ENCODE measurements around the gene AFF3.

Gene AFF3

GRCh38 chr2:100067784-100068183, 74.6 kb downstream of the AFF3 start:
- H3K27ac ChIP-seq (ENCODE audit: low read length): no peak overlapping the region
- no peaks in the 10 kb centered on the region for H3K36me3 ChIP-seq (ENCODE audit: control insufficient read depth in 2 of 2, insufficient read depth in 2 of 2, low read length in 2 of 2)
- no peak overlapping the region for H3K4me3 ChIP-seq (ENCODE audit: low read length in 2 of 2)
- H3K9ac ChIP-seq (ENCODE audit: low read length in 2 of 2): no peak overlapping the region
- H3K4me1 ChIP-seq (ENCODE audit: control insufficient read depth, insufficient read depth, low read length): no peaks in the 10 kb centered on the region
- H3K27me3 ChIP-seq (ENCODE audit: control insufficient read depth in 1 of 2, insufficient read depth in 2 of 2, low read length in 2 of 2): no peaks in the 10 kb centered on the region
- H3K9me3 ChIP-seq (ENCODE audit: control insufficient read depth in 2 of 2, low read length in 2 of 2): no peaks in the 10 kb centered on the region

- Histone ChIP-seq H3K9ac (ENCODE audit: low read length in 2 of 2) (no peak overlapping the region), H3K27me3 (ENCODE audit: control insufficient read depth in 1 of 2, insufficient read depth in 2 of 2, low read length in 2 of 2) (no peaks in the 10 kb centered on the region), H3K4me3 (ENCODE audit: low read length in 2 of 2) (no peak overlapping the region), H3K9me3 (ENCODE audit: control insufficient read depth in 2 of 2, low read length in 2 of 2) (no peaks in the 10 kb centered on the region), H3K27ac (ENCODE audit: low read length) (no peak overlapping the region), H3K4me1 (ENCODE audit: control insufficient read depth, insufficient read depth, low read length) (no peaks in the 10 kb centered on the region), H3K36me3 (ENCODE audit: control insufficient read depth in 2 of 2, insufficient read depth in 2 of 2, low read length in 2 of 2) (no peaks in the 10 kb centered on the region)
Observed at GRCh38 chr2:100066856-100067255, 75.5 kb downstream of the AFF3 start.

GRCh38 chr2:100066246-100066645, 76.1 kb downstream of the AFF3 start:
- Histone ChIP-seq H3K9ac (ENCODE audit: low read length in 2 of 2) (no peak overlapping the region), H3K36me3 (ENCODE audit: control insufficient read depth in 2 of 2, insufficient read depth in 2 of 2, low read length in 2 of 2) (no peaks in the 10 kb centered on the region), H3K27ac (ENCODE audit: low read length) (no peak overlapping the region), H3K27me3 (ENCODE audit: control insufficient read depth in 1 of 2, insufficient read depth in 2 of 2, low read length in 2 of 2) (no peaks in the 10 kb centered on the region), H3K4me1 (ENCODE audit: control insufficient read depth, insufficient read depth, low read length) (no peaks in the 10 kb centered on the region), H3K9me3 (ENCODE audit: control insufficient read depth in 2 of 2, low read length in 2 of 2) (no peaks in the 10 kb centered on the region), H3K4me3 (ENCODE audit: low read length in 2 of 2) (no peak overlapping the region)

- Histone ChIP-seq H3K36me3 (ENCODE audit: control insufficient read depth in 2 of 2, insufficient read depth in 2 of 2, low read length in 2 of 2) (no peaks in the 10 kb centered on the region), H3K9me3 (ENCODE audit: control insufficient read depth in 2 of 2, low read length in 2 of 2) (no peaks in the 10 kb centered on the region), H3K9ac (ENCODE audit: low read length in 2 of 2) (no peak overlapping the region), H3K4me1 (ENCODE audit: control insufficient read depth, insufficient read depth, low read length) (no peaks in the 10 kb centered on the region), H3K27me3 (ENCODE audit: control insufficient read depth in 1 of 2, insufficient read depth in 2 of 2, low read length in 2 of 2) (no peaks in the 10 kb centered on the region), H3K27ac (ENCODE audit: low read length) (no peak overlapping the region), H3K4me3 (ENCODE audit: low read length in 2 of 2) (no peak overlapping the region)
Observed at GRCh38 chr2:100064592-100065428, 77.6 kb downstream of the AFF3 start.

GRCh38 chr2:100064165-100064564, 78.2 kb downstream of the AFF3 start:
- no peaks in the 10 kb centered on the region for H3K27me3 ChIP-seq (ENCODE audit: control insufficient read depth in 1 of 2, insufficient read depth in 2 of 2, low read length in 2 of 2)
- no peak overlapping the region for H3K9ac ChIP-seq (ENCODE audit: low read length in 2 of 2)
- H3K9me3 ChIP-seq (ENCODE audit: control insufficient read depth in 2 of 2, low read length in 2 of 2): no peaks in the 10 kb centered on the region
- no peaks in the 10 kb centered on the region for H3K4me1 ChIP-seq (ENCODE audit: control insufficient read depth, insufficient read depth, low read length)
- no peak overlapping the region for H3K27ac ChIP-seq (ENCODE audit: low read length)
- H3K36me3 ChIP-seq (ENCODE audit: control insufficient read depth in 2 of 2, insufficient read depth in 2 of 2, low read length in 2 of 2): no peaks in the 10 kb centered on the region
- H3K4me3 ChIP-seq (ENCODE audit: low read length in 2 of 2): no peak overlapping the region

- Histone ChIP-seq H3K9ac (ENCODE audit: low read length in 2 of 2) (no peak overlapping the region), H3K36me3 (ENCODE audit: control insufficient read depth in 2 of 2, insufficient read depth in 2 of 2, low read length in 2 of 2) (no peaks in the 10 kb centered on the region), H3K9me3 (ENCODE audit: control insufficient read depth in 2 of 2, low read length in 2 of 2) (no peaks in the 10 kb centered on the region), H3K4me3 (ENCODE audit: low read length in 2 of 2) (no peak overlapping the region), H3K4me1 (ENCODE audit: control insufficient read depth, insufficient read depth, low read length) (no peaks in the 10 kb centered on the region), H3K27me3 (ENCODE audit: control insufficient read depth in 1 of 2, insufficient read depth in 2 of 2, low read length in 2 of 2) (no peaks in the 10 kb centered on the region), H3K27ac (ENCODE audit: low read length) (no peak overlapping the region)
Observed at GRCh38 chr2:100063459-100063953, 78.9 kb downstream of the AFF3 start.

GRCh38 chr2:100062336-100062735, 80.1 kb downstream of the AFF3 start:
- no peak overlapping the region for H3K4me3 ChIP-seq (ENCODE audit: low read length in 2 of 2)
- H3K9ac ChIP-seq (ENCODE audit: low read length in 2 of 2): no peak overlapping the region
- no peaks in the 10 kb centered on the region for H3K36me3 ChIP-seq (ENCODE audit: control insufficient read depth in 2 of 2, insufficient read depth in 2 of 2, low read length in 2 of 2)
- no peaks in the 10 kb centered on the region for H3K27me3 ChIP-seq (ENCODE audit: control insufficient read depth in 1 of 2, insufficient read depth in 2 of 2, low read length in 2 of 2)
- H3K9me3 ChIP-seq (ENCODE audit: control insufficient read depth in 2 of 2, low read length in 2 of 2): no peaks in the 10 kb centered on the region
- no peak overlapping the region for H3K27ac ChIP-seq (ENCODE audit: low read length)
- H3K4me1 ChIP-seq (ENCODE audit: control insufficient read depth, insufficient read depth, low read length): no peaks in the 10 kb centered on the region

GRCh38 chr2:100060875-100061274, 81.5 kb downstream of the AFF3 start:
- H3K36me3 ChIP-seq (ENCODE audit: control insufficient read depth in 2 of 2, insufficient read depth in 2 of 2, low read length in 2 of 2): no peaks in the 10 kb centered on the region
- no peaks in the 10 kb centered on the region for H3K4me1 ChIP-seq (ENCODE audit: control insufficient read depth, insufficient read depth, low read length)
- H3K9me3 ChIP-seq (ENCODE audit: control insufficient read depth in 2 of 2, low read length in 2 of 2): no peaks in the 10 kb centered on the region
- H3K4me3 ChIP-seq (ENCODE audit: low read length in 2 of 2): no peak overlapping the region
- H3K27ac ChIP-seq (ENCODE audit: low read length): no peak overlapping the region
- H3K27me3 ChIP-seq (ENCODE audit: control insufficient read depth in 1 of 2, insufficient read depth in 2 of 2, low read length in 2 of 2): no peaks in the 10 kb centered on the region
- H3K9ac ChIP-seq (ENCODE audit: low read length in 2 of 2): no peak overlapping the region

- Histone ChIP-seq H3K36me3 (ENCODE audit: control insufficient read depth in 2 of 2, insufficient read depth in 2 of 2, low read length in 2 of 2) (no peaks in the 10 kb centered on the region), H3K9ac (ENCODE audit: low read length in 2 of 2) (no peak overlapping the region), H3K9me3 (ENCODE audit: control insufficient read depth in 2 of 2, low read length in 2 of 2) (no peaks in the 10 kb centered on the region), H3K4me1 (ENCODE audit: control insufficient read depth, insufficient read depth, low read length) (no peaks in the 10 kb centered on the region), H3K27me3 (ENCODE audit: control insufficient read depth in 1 of 2, insufficient read depth in 2 of 2, low read length in 2 of 2) (no peaks in the 10 kb centered on the region), H3K4me3 (ENCODE audit: low read length in 2 of 2) (no peak overlapping the region), H3K27ac (ENCODE audit: low read length) (no peak overlapping the region)
Observed at GRCh38 chr2:100059638-100060037, 82.8 kb downstream of the AFF3 start.

GRCh38 chr2:100057901-100058261, 84.5 kb downstream of the AFF3 start:
- no peak overlapping the region for H3K27ac ChIP-seq (ENCODE audit: low read length)
- no peaks in the 10 kb centered on the region for H3K36me3 ChIP-seq (ENCODE audit: control insufficient read depth in 2 of 2, insufficient read depth in 2 of 2, low read length in 2 of 2)

GRCh38 chr2:100054426-100054825, 88.0 kb downstream of the AFF3 start:
- Histone ChIP-seq H3K4me1 (ENCODE audit: control insufficient read depth, insufficient read depth, low read length) (no peaks in the 10 kb centered on the region), H3K27me3 (ENCODE audit: control insufficient read depth in 1 of 2, insufficient read depth in 2 of 2, low read length in 2 of 2) (no peaks in the 10 kb centered on the region)

More at GRCh38 chr2:100057901-100058261, 84.5 kb downstream of the AFF3 start:
- H3K4me1 ChIP-seq (ENCODE audit: control insufficient read depth, insufficient read depth, low read length): no peaks in the 10 kb centered on the region
- no peak overlapping the region for H3K9ac ChIP-seq (ENCODE audit: low read length in 2 of 2)
- H3K27me3 ChIP-seq (ENCODE audit: control insufficient read depth in 1 of 2, insufficient read depth in 2 of 2, low read length in 2 of 2): no peaks in the 10 kb centered on the region
- H3K9me3 ChIP-seq (ENCODE audit: control insufficient read depth in 2 of 2, low read length in 2 of 2): no peaks in the 10 kb centered on the region
- H3K4me3 ChIP-seq (ENCODE audit: low read length in 2 of 2): no peak overlapping the region

More at GRCh38 chr2:100054426-100054825, 88.0 kb downstream of the AFF3 start:
- Histone ChIP-seq H3K36me3 (ENCODE audit: control insufficient read depth in 2 of 2, insufficient read depth in 2 of 2, low read length in 2 of 2) (no peaks in the 10 kb centered on the region), H3K27ac (ENCODE audit: low read length) (no peak overlapping the region), H3K9me3 (ENCODE audit: control insufficient read depth in 2 of 2, low read length in 2 of 2) (no peaks in the 10 kb centered on the region), H3K9ac (ENCODE audit: low read length in 2 of 2) (no peak overlapping the region), H3K4me3 (ENCODE audit: low read length in 2 of 2) (no peak overlapping the region)
